ENCODE results near the gene NGEF. TPM values are rescaled to one million over a fixed set of nuclear protein-coding genes. Genes with fewer than 3 reads are reported as not detected.
A peak's percentile ranks its signal among the peaks of the same experiment; 100 is the strongest.

NGEF gene
- polyA plus RNA-seq, 3 donors: not detected

- no peaks in the 10 kb centered on the region for H3K4me1 Mint-ChIP-seq
- Histone ChIP-seq H3K36me3 (replicated peaks in 1 of 2; ENCODE audit: control insufficient read depth in 1 of 2, insufficient read depth in 2 of 2, low read length in 2 of 2) (no peaks in the 10 kb centered on the region), H3K27ac (ENCODE audit: low read depth in 1 of 2, low read length in 2 of 2) (no peak overlapping the region), H2AFZ (ENCODE audit: insufficient read depth, low read depth, low read length, poor library complexity, severe bottlenecking) (no peak overlapping the region), H3K9me3 (replicated peaks in 1 of 2; ENCODE audit: control insufficient read depth in 1 of 2, insufficient read depth in 1 of 2, low read length in 2 of 2) (peaks cover 4% of the 10 kb centered on the region in 2 donors), H4K20me1 (ENCODE audit: insufficient read depth, low read length) (no peaks in the 10 kb centered on the region), H3K4me2 (replicated peaks; ENCODE audit: extremely low read depth, low read length, poor library complexity, severe bottlenecking) (no peak overlapping the region), H3K9ac (ENCODE audit: insufficient read depth, low read length, poor library complexity, severe bottlenecking) (no peak overlapping the region), H3K27me3 (ENCODE audit: control insufficient read depth in 2 of 2, insufficient read depth in 2 of 2, low read length in 2 of 2) (peaks cover 2 to 4% of the 10 kb centered on the region in 2 donors), H3K4me3 (replicated peaks in 1 of 3; ENCODE audit: low read depth in 2 of 3, low read length in 3 of 3) (no peak overlapping the region), H3K79me2 (ENCODE audit: insufficient read depth, low read length) (no peaks in the 10 kb centered on the region), H3K4me1 (ENCODE audit: control insufficient read depth in 1 of 2, insufficient read depth in 2 of 2, low read length in 2 of 2) (no peaks in the 10 kb centered on the region)
- no peak overlapping the region for H3K27ac Mint-ChIP-seq
- peaks cover 3 to 14% (median 11%) of the 10 kb centered on the region in 7 donors for H3K9me3 Mint-ChIP-seq
- WGBS (ENCODE audit: insufficient coverage): 43% methylated on average over 4 of the region's 5 CpGs
- intact Hi-C loops (cut with micrococcal nuclease): no loop called here
- H3K4me3 Mint-ChIP-seq: no peak overlapping the region
- no peak for TF ChIP-seq CTCF (IDR thresholded peaks at IDR 0.05)
- peaks cover 15 to 39% (median 33%) of the 10 kb centered on the region in 3 donors for H3K27me3 Mint-ChIP-seq (ENCODE audit: low read depth in 3 of 3)
- H3K36me3 Mint-ChIP-seq: no peaks in the 10 kb centered on the region
- DNase-seq: no peak
These were observed 75.7 kb downstream of the NGEF start for GRCh38 chr2:232937278-232937906.

- 96% methylated on average over 3 of the region's 4 CpGs for WGBS (ENCODE audit: insufficient coverage)
- Mint-ChIP-seq H3K9me3 (peaks cover 0 to 17% (median 8%) of the 10 kb centered on the region in 7 donors), H3K27ac (no peak overlapping the region), H3K4me1 (peaks cover 3% of the 10 kb centered on the region), H3K4me3 (peak overlapping the region in 1 of 2 donors; percentile 18), H3K27me3 (ENCODE audit: low read depth in 3 of 3) (peaks cover 50 to 80% (median 64%) of the 10 kb centered on the region in 3 donors), H3K36me3 (peaks cover 0 to 2% of the 10 kb centered on the region in 2 donors)
- TF ChIP-seq CTCF (IDR thresholded peaks at IDR 0.05): no peak
- no peak for DNase-seq
- H3K4me2 ChIP-seq (replicated peaks; ENCODE audit: extremely low read depth, low read length, poor library complexity, severe bottlenecking): no peak overlapping the region
- no peaks in the 10 kb centered on the region for H3K36me3 ChIP-seq (replicated peaks in 1 of 2; ENCODE audit: control insufficient read depth in 1 of 2, insufficient read depth in 2 of 2, low read length in 2 of 2)
- H3K4me1 ChIP-seq (ENCODE audit: control insufficient read depth in 1 of 2, insufficient read depth in 2 of 2, low read length in 2 of 2): peaks cover 0 to 8% of the 10 kb centered on the region in 2 donors
- peaks cover 32 to 47% of the 10 kb centered on the region in 2 donors for H3K27me3 ChIP-seq (ENCODE audit: control insufficient read depth in 2 of 2, insufficient read depth in 2 of 2, low read length in 2 of 2)
- H3K9ac ChIP-seq (ENCODE audit: insufficient read depth, low read length, poor library complexity, severe bottlenecking): no peak overlapping the region
- no peak overlapping the region for H3K27ac ChIP-seq (ENCODE audit: low read depth in 1 of 2, low read length in 2 of 2)
- H2AFZ ChIP-seq (ENCODE audit: insufficient read depth, low read depth, low read length, poor library complexity, severe bottlenecking): no peak overlapping the region
- no peaks in the 10 kb centered on the region for H3K79me2 ChIP-seq (ENCODE audit: insufficient read depth, low read length)
- peaks cover 0 to 15% of the 10 kb centered on the region in 2 donors for H3K9me3 ChIP-seq (replicated peaks in 1 of 2; ENCODE audit: control insufficient read depth in 1 of 2, insufficient read depth in 1 of 2, low read length in 2 of 2)
- no peaks in the 10 kb centered on the region for H4K20me1 ChIP-seq (ENCODE audit: insufficient read depth, low read length)
- intact Hi-C loops (cut with micrococcal nuclease): no loop called here
- no peak overlapping the region for H3K4me3 ChIP-seq (replicated peaks in 1 of 3; ENCODE audit: low read depth in 2 of 3, low read length in 3 of 3)
These were observed 81.4 kb downstream of the NGEF start for GRCh38 chr2:232931636-232932035.

Data from CD14-positive monocyte (primary cell).